Neural cell (in vitro differentiated cells): Measurements from ENCODE around the gene CRYBB1. TPM values are rescaled to one million over a fixed set of nuclear protein-coding genes. Genes with fewer than 3 reads are reported as not detected.

ENCODE experiments used
- H2AFZ ChIP-seq: fragments of 200-600, 300-800 bp; sonication (generic), shearing (Covaris generic); 2 replicates; pipeline ENCODE4 v1.6.0; 2014; ENCODE audit warnings: low read depth, mild to moderate bottlenecking, antibody characterized with exemption, low read length, moderate library complexity
- H3F3A ChIP-seq: fragments of 200-600 bp; shearing (Covaris generic); 2 replicates; pipeline ENCODE4 v1.6.1; 2016; ENCODE audit warnings: mild to moderate bottlenecking, moderate library complexity, mixed read lengths, antibody characterized with exemption, low read length; ENCODE audit not compliant: insufficient read depth, poor library complexity, severe bottlenecking
- H3K27ac ChIP-seq: fragments of 200-600, 300-800 bp; sonication (generic), shearing (Covaris generic); 2 replicates; pipeline ENCODE4 v1.5.1; 2014; ENCODE audit warnings: mild to moderate bottlenecking, low read length, moderate library complexity
- H3K27me3 ChIP-seq: fragments of 300-800, 200-600 bp; sonication (generic), shearing (Covaris generic); 2 replicates; pipeline ENCODE4 v1.6.0; 2014; ENCODE audit warnings: mild to moderate bottlenecking, low read depth, low read length, moderate library complexity; ENCODE audit not compliant: insufficient read depth
- H3K36me3 ChIP-seq: fragments of 300-800, 200-600 bp; sonication (generic), shearing (Covaris generic); 2 replicates; pipeline ENCODE4 v1.5.1; 2014; ENCODE audit warnings: mild to moderate bottlenecking, antibody characterized with exemption, low read length, moderate library complexity; ENCODE audit not compliant: insufficient read depth
- H3K4me2 ChIP-seq: fragments of 300-800, 200-600 bp; sonication (generic), shearing (Covaris generic); 2 replicates; pipeline ENCODE4 v1.6.0; 2014; ENCODE audit warnings: mild to moderate bottlenecking, low read length
- H3K4me3 ChIP-seq: fragments of 300-800, 200-600 bp; sonication (generic), shearing (Covaris generic); 2 replicates; pipeline ENCODE4 v1.5.1; 2014; ENCODE audit warnings: mild to moderate bottlenecking, low read length, moderate library complexity
- H3K79me2 ChIP-seq: fragments of 200-600 bp; shearing (Covaris generic); replicated peaks from 2 replicates; pipeline ENCODE4 v1.6.0; 2014; ENCODE audit warnings: mild to moderate bottlenecking, low read length, moderate library complexity; ENCODE audit not compliant: insufficient read depth
- H3K9ac ChIP-seq: fragments of 300-800, 200-600 bp; sonication (generic), shearing (Covaris generic); 2 replicates; pipeline ENCODE4 v1.6.1; 2016; ENCODE audit warnings: mild to moderate bottlenecking, low read length, mixed read lengths
- H3K9me2 ChIP-seq: fragments of 200-600 bp; shearing (Covaris generic); 2 replicates; pipeline ENCODE4 v1.6.1; 2016; ENCODE audit warnings: mild to moderate bottlenecking, low read length, mixed read lengths; ENCODE audit not compliant: insufficient read depth
- H3K9me3 ChIP-seq: fragments of 200-600, 300-800 bp; sonication (generic), shearing (Covaris generic); 2 replicates; pipeline ENCODE4 v1.6.1; 2016; ENCODE audit warnings: mild to moderate bottlenecking, mixed run types, low read length, moderate library complexity, mixed read lengths
- H4K20me1 ChIP-seq: fragments of 200-600 bp; shearing (Covaris generic); 2 replicates; pipeline ENCODE4 v1.6.1; 2016; ENCODE audit warnings: mild to moderate bottlenecking, mixed run types; ENCODE audit not compliant: insufficient read depth
- EP300 ChIP-seq: fragments of 450-650 bp; conservative IDR thresholded peaks from 2 replicates; pipeline ENCODE4 v1.6.1; 2014; ENCODE audit warnings: antibody characterized with exemption, mild to moderate bottlenecking, moderate library complexity; ENCODE audit not compliant: poor library complexity, severe bottlenecking
- EZH2 ChIP-seq: fragments of 200-600, 300-800 bp; shearing (Covaris generic), sonication (generic); IDR thresholded peaks from 2 replicates; pipeline ENCODE4 v1.6.1; 2014; ENCODE audit warnings: antibody characterized with exemption, low read length, borderline replicate concordance, mild to moderate bottlenecking; ENCODE audit not compliant: insufficient read depth, poor library complexity, severe bottlenecking
- MXI1 ChIP-seq: fragments of 450-650 bp; conservative IDR thresholded peaks from 2 replicates; pipeline ENCODE4 v1.6.1; 2014; ENCODE audit warnings: antibody characterized with exemption, mild to moderate bottlenecking; ENCODE audit not compliant: poor library complexity, severe bottlenecking
- POLR2AphosphoS5 ChIP-seq: IDR thresholded peaks from 2 replicates; pipeline ENCODE4 v1.6.1; 2012
- RAD21 ChIP-seq: fragments of 450-650 bp; conservative IDR thresholded peaks from 2 replicates; pipeline ENCODE4 v1.6.1; 2014; ENCODE audit warnings: antibody characterized with exemption, mild to moderate bottlenecking, moderate library complexity
- SMC3 ChIP-seq: fragments of 450-650 bp; conservative IDR thresholded peaks from 2 replicates; pipeline ENCODE4 v1.6.1; 2014; ENCODE audit warnings: antibody characterized with exemption, mild to moderate bottlenecking, moderate library complexity; ENCODE audit not compliant: poor library complexity
- TAF1 ChIP-seq: IDR thresholded peaks from 2 replicates; pipeline ENCODE4 v1.6.1; 2012; ENCODE audit warnings: low read depth
- polyA plus RNA-seq: library from polyadenylated mRNA; depleted of rRNA; stranded (reverse); fragments of >200 nt; gene quantifications from 2 replicates; pipeline ENCODE4 v1.2.3, GENCODE V29; 2014
- TF ChIP-seq, protein P1 (sequence below): fragments of 450-650 bp; IDR thresholded peaks from 2 replicates; pipeline ENCODE4 v1.5.1; 2014; ENCODE audit warnings: antibody characterized with exemption, mild to moderate bottlenecking, moderate library complexity; ENCODE audit not compliant: poor library complexity, severe bottlenecking
- TF ChIP-seq, protein P2 (sequence below): IDR thresholded peaks from 2 replicates; pipeline ENCODE4 v1.6.1; 2012; ENCODE audit warnings: borderline replicate concordance

CRYBB1 gene
- polyA plus RNA-seq, 1 donor from 2014 or later = not detected

GRCh38 chr22:26604368-26604767 lies 13.5 kb downstream of the CRYBB1 start:
- Histone ChIP-seq H2AFZ (no peak overlapping the region), H3K79me2 (no peaks in the 10 kb centered on the region), H3K9ac (no peak overlapping the region), H4K20me1 (no peaks in the 10 kb centered on the region), H3K9me2 (no peaks in the 10 kb centered on the region), H3K36me3 (no peaks in the 10 kb centered on the region), H3F3A (no peaks in the 10 kb centered on the region), H3K4me2 (no peak overlapping the region), H3K4me3 (no peak overlapping the region), H3K9me3 (no peaks in the 10 kb centered on the region), H3K27ac (no peak overlapping the region), H3K27me3 (no peaks in the 10 kb centered on the region)
- TF ChIP-seq SMC3 (no peak), TAF1 (no peak), POLR2AphosphoS5 (no peak), MXI1 (no peak)

GRCh38 chr22:26602127-26602526 lies 15.7 kb downstream of the CRYBB1 start:
- no peaks in the 10 kb centered on the region for H3F3A ChIP-seq
- no peak overlapping the region for H3K27ac ChIP-seq
- no peak overlapping the region for H3K9ac ChIP-seq

More at GRCh38 chr22:26602127-26602526, 15.7 kb downstream of the CRYBB1 start:
- Histone ChIP-seq H2AFZ (no peak overlapping the region), H3K4me3 (no peak overlapping the region), H3K27me3 (no peaks in the 10 kb centered on the region), H4K20me1 (no peaks in the 10 kb centered on the region), H3K9me2 (no peaks in the 10 kb centered on the region), H3K4me2 (no peak overlapping the region), H3K36me3 (no peaks in the 10 kb centered on the region), H3K79me2 (no peaks in the 10 kb centered on the region), H3K9me3 (no peaks in the 10 kb centered on the region)
- TF ChIP-seq MXI1 = no peak
- no peak for TF ChIP-seq POLR2AphosphoS5
- TF ChIP-seq, protein P1, sequence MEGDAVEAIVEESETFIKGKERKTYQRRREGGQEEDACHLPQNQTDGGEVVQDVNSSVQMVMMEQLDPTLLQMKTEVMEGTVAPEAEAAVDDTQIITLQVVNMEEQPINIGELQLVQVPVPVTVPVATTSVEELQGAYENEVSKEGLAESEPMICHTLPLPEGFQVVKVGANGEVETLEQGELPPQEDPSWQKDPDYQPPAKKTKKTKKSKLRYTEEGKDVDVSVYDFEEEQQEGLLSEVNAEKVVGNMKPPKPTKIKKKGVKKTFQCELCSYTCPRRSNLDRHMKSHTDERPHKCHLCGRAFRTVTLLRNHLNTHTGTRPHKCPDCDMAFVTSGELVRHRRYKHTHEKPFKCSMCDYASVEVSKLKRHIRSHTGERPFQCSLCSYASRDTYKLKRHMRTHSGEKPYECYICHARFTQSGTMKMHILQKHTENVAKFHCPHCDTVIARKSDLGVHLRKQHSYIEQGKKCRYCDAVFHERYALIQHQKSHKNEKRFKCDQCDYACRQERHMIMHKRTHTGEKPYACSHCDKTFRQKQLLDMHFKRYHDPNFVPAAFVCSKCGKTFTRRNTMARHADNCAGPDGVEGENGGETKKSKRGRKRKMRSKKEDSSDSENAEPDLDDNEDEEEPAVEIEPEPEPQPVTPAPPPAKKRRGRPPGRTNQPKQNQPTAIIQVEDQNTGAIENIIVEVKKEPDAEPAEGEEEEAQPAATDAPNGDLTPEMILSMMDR = no peak
- TF ChIP-seq EP300 = no peak
- no peak for TF ChIP-seq RAD21
- no peak for TF ChIP-seq EZH2
- TF ChIP-seq, protein P2, sequence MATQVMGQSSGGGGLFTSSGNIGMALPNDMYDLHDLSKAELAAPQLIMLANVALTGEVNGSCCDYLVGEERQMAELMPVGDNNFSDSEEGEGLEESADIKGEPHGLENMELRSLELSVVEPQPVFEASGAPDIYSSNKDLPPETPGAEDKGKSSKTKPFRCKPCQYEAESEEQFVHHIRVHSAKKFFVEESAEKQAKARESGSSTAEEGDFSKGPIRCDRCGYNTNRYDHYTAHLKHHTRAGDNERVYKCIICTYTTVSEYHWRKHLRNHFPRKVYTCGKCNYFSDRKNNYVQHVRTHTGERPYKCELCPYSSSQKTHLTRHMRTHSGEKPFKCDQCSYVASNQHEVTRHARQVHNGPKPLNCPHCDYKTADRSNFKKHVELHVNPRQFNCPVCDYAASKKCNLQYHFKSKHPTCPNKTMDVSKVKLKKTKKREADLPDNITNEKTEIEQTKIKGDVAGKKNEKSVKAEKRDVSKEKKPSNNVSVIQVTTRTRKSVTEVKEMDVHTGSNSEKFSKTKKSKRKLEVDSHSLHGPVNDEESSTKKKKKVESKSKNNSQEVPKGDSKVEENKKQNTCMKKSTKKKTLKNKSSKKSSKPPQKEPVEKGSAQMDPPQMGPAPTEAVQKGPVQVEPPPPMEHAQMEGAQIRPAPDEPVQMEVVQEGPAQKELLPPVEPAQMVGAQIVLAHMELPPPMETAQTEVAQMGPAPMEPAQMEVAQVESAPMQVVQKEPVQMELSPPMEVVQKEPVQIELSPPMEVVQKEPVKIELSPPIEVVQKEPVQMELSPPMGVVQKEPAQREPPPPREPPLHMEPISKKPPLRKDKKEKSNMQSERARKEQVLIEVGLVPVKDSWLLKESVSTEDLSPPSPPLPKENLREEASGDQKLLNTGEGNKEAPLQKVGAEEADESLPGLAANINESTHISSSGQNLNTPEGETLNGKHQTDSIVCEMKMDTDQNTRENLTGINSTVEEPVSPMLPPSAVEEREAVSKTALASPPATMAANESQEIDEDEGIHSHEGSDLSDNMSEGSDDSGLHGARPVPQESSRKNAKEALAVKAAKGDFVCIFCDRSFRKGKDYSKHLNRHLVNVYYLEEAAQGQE = no peak
- no peak for TF ChIP-seq SMC3
- TF ChIP-seq TAF1 = no peak
